HepG2 (cell line): Measurements from ENCODE around the gene SIX4. TPM values are rescaled to one million over a fixed set of nuclear protein-coding genes. Genes with fewer than 3 reads are reported as not detected.

Source experiments
- ATF1 ChIP-seq: IDR thresholded peaks from 2 replicates; pipeline ENCODE4 v1.6.1; 2016; ENCODE audit warnings: mild to moderate bottlenecking, control low read depth
- BATF2 ChIP-seq: sonication (generic); formaldehyde crosslinking; IDR thresholded peaks from 2 replicates; pipeline ENCODE4 v1.8.0; 2022; ENCODE audit warnings: mild to moderate bottlenecking, missing genetic modification reagents, moderate library complexity
- BCLAF1 ChIP-seq: fragments of 450-650 bp; IDR thresholded peaks from 2 replicates; pipeline ENCODE4 v1.6.1; 2017; ENCODE audit warnings: mild to moderate bottlenecking
- ERF ChIP-seq: IDR thresholded peaks from 2 replicates; pipeline ENCODE4 v1.6.1; 2018; ENCODE audit warnings: missing biosample characterization, missing genetic modification reagents
- FOSL2 ChIP-seq: sonication (generic); formaldehyde crosslinking; IDR thresholded peaks from 2 replicates; pipeline ENCODE4 v1.4.0; 2020; ENCODE audit warnings: missing genetic modification reagents
- HDAC2 ChIP-seq: sonication (generic); formaldehyde crosslinking; IDR thresholded peaks from 2 replicates; pipeline ENCODE4 v1.4.0; 2020; ENCODE audit warnings: missing genetic modification reagents
- HOXD1 ChIP-seq: sonication (generic); formaldehyde crosslinking; IDR thresholded peaks from 2 replicates; pipeline ENCODE4 v1.5.0; 2020; ENCODE audit warnings: missing genetic modification reagents
- PAXIP1 ChIP-seq: sonication (generic); formaldehyde crosslinking; conservative IDR thresholded peaks from 2 replicates; pipeline ENCODE4 v1.4.0; 2020; ENCODE audit warnings: mild to moderate bottlenecking, missing genetic modification reagents, moderate library complexity
- REST ChIP-seq, 2 experiments: IDR thresholded peaks; 2 replicates each; pipeline ENCODE4 v1.6.1; 2011 to 2012; ENCODE audit warnings: low read length in 2 of 2, borderline replicate concordance in 1 of 2, low read depth in 1 of 2, mild to moderate bottlenecking in 1 of 2, moderate library complexity in 1 of 2
- TBL1XR1 ChIP-seq: fragments of 150-350 bp; IDR thresholded peaks from 2 replicates; pipeline ENCODE4 v1.6.1; 2014; ENCODE audit warnings: borderline replicate concordance, low read length; ENCODE audit not compliant: partially characterized antibody
- U2AF1 ChIP-seq: fragments of 200-400 bp; formaldehyde crosslinking; optimal IDR thresholded peaks from 2 replicates; pipeline ENCODE3; 2017; ENCODE audit warnings: mild to moderate bottlenecking, low read depth, low read length
- ZNF496 ChIP-seq: sonication (generic); formaldehyde crosslinking; IDR thresholded peaks from 2 replicates; pipeline ENCODE4 v1.8.1; 2023; ENCODE audit warnings: mild to moderate bottlenecking, moderate library complexity, missing genetic modification reagents; ENCODE audit not compliant: insufficient replicate concordance
- ZNF672 ChIP-seq: sonication (generic); formaldehyde crosslinking; IDR thresholded peaks from 2 replicates; pipeline ENCODE4 v1.8.1; 2022; ENCODE audit warnings: missing genetic modification reagents
- ZNF761 ChIP-seq: sonication (generic); formaldehyde crosslinking; conservative IDR thresholded peaks from 2 replicates; pipeline ENCODE4 v1.4.0; 2020; ENCODE audit warnings: mild to moderate bottlenecking, missing genetic modification reagents
- polyA plus RNA-seq, 8 experiments: library from polyadenylated mRNA; depleted of rRNA in 3 of 8; stranded (reverse) in 7 of 8; unstranded in 1 of 8; fragments of >200 nt; fragmentation: Illumina TruSeq in 4 of 8; extraction: Trizol in 4 of 8; gene quantifications; 2 replicates each; pipeline versions ENCODE4 v1.2.1 to v1.2.3, GENCODE V29; 2011 to 2016; ENCODE audit warnings: low read depth in 4 of 8, missing spikeins in 1 of 8, mixed read lengths in 1 of 8; ENCODE audit not compliant: insufficient read depth in 1 of 8
- total RNA-seq, 5 experiments: library from RNA; depleted of rRNA; stranded (reverse); fragments of >200 nt; fragmentation: Illumina TruSeq; extraction: Trizol; gene quantifications; 2 replicates each; pipeline ENCODE4 v1.2.3, GENCODE V29; 2016; ENCODE audit warnings: low read depth in 1 of 5

The SIX4 gene
- total and polyA plus RNA-seq, 2 of the 13 experiments (the other 11 are each of a cell fraction or from before 2014, with no cell fraction given): 5.0 to 6.0 TPM

GRCh38 chr14:60723907-60724618, at the start of gene SIX4 (continued):
- TF ChIP-seq REST (IDR thresholded peaks at IDR 0.05; ENCODE audit: borderline replicate concordance in 1 of 2, low read depth in 1 of 2, low read length in 2 of 2): peak in 1 of 2 experiments; percentile 29; a peak in 1 of 4 replicates
- no peak for TF ChIP-seq PAXIP1 (CRISPR knock-in tag)
- TF ChIP-seq ERF (CRISPR knock-in tag): peak; percentile 67; the same call in 1 of the 2 replicates
- no peak for TF ChIP-seq HDAC2 (CRISPR knock-in tag)
- peak; percentile 30; the same call in 1 of the 2 replicates for TF ChIP-seq FOSL2 (CRISPR knock-in tag)
- no peak for TF ChIP-seq ZNF672
- peak; percentile 32; the same call in 1 of the 2 replicates for TF ChIP-seq ATF1 (CRISPR knock-in tag)
- TF ChIP-seq BATF2 (CRISPR knock-in tag): no peak
- TF ChIP-seq HOXD1 (CRISPR knock-in tag): no peak
- TF ChIP-seq ZNF761 (CRISPR knock-in tag): no peak
- no peak for TF ChIP-seq U2AF1
- no peak for TF ChIP-seq BCLAF1
- no peak for TF ChIP-seq TBL1XR1
- TF ChIP-seq ZNF496 (CRISPR knock-in tag): no peak
